Panc1 (cell line): Measurements from ENCODE around the gene BCAN. TPM values are rescaled to one million over a fixed set of nuclear protein-coding genes. Genes with fewer than 3 reads are reported as not detected.

ENCODE experiments used
- ATAC-seq: fragments of 200-7000 bp; cut with Tn5 transposase; 2 replicates; pipeline ENCODE4 v1.9.1; 2020; ENCODE audit warnings: mild to moderate bottlenecking, moderate library complexity
- BruUV-seq: library from RNA; stranded (reverse); fragments of 400-500 nt; replicated peaks from 2 replicates; lab custom pipeline; 2021; lab: Mats Ljungman, UMichigan
- CTCF ChIA-PET: fragments of 300-600 bp; sonication (Branson Sonifier 250); formaldehyde crosslinking; loops from one replicate; lab custom pipeline; 2022; ENCODE audit warnings: antibody characterized with exemption; lab: Charles Lee
- POLR2A ChIA-PET: fragments of 300-600 bp; sonication (Branson Sonifier 250); formaldehyde crosslinking; loops from one replicate; lab custom pipeline; 2022; ENCODE audit warnings: antibody characterized with exemption; lab: Charles Lee
- DNase-seq: peaks from one replicate; pipeline ENCODE4 v3.0.0-alpha.2; 2010; ENCODE audit warnings: low read depth, low spot score
- H3K27ac ChIP-seq: 2 replicates; pipeline ENCODE4 v1.5.1; 2011; ENCODE audit warnings: mild to moderate bottlenecking, low read length, inconsistent platforms
- H3K27me3 ChIP-seq: fragments of 200-500 bp; sonication (Bioruptor generic); 2 replicates; pipeline ENCODE4 v1.6.0; 2014; ENCODE audit warnings: low read length, inconsistent platforms; ENCODE audit not compliant: control insufficient read depth, insufficient read depth
- H3K36me3 ChIP-seq: fragments of 200-500 bp; sonication (Bioruptor generic); 2 replicates; pipeline ENCODE4 v1.5.1; 2014; ENCODE audit warnings: inconsistent platforms, mild to moderate bottlenecking, low read length, moderate library complexity; ENCODE audit not compliant: control insufficient read depth, insufficient read depth
- H3K4me1 ChIP-seq: 2 replicates; pipeline ENCODE4 v1.5.1; 2011; ENCODE audit warnings: inconsistent platforms, mild to moderate bottlenecking, low read length, moderate library complexity; ENCODE audit not compliant: control insufficient read depth, insufficient read depth
- H3K4me3 ChIP-seq, 2 experiments: 2 replicates each; pipeline ENCODE4 v1.5.1; 2011 to 2012; ENCODE audit warnings: low read depth in 2 of 2, low read length in 2 of 2, mild to moderate bottlenecking in 2 of 2, inconsistent platforms in 1 of 2, moderate library complexity in 1 of 2
- H3K9me3 ChIP-seq: fragments of 200-500 bp; sonication (Bioruptor generic); 2 replicates; pipeline ENCODE4 v1.5.1; 2014; ENCODE audit warnings: low read depth, mild to moderate bottlenecking, inconsistent platforms, low read length, moderate library complexity; ENCODE audit not compliant: control insufficient read depth, insufficient read depth
- POLR2AphosphoS5 ChIP-seq: IDR thresholded peaks from 2 replicates; pipeline ENCODE4 v1.6.1; 2012; ENCODE audit warnings: mild to moderate bottlenecking, low read depth, low read length, moderate library complexity
- SIN3A ChIP-seq: IDR thresholded peaks from 2 replicates; pipeline ENCODE4 v1.6.1; 2012; ENCODE audit warnings: low read depth, mild to moderate bottlenecking, low read length, moderate library complexity, borderline replicate concordance; ENCODE audit not compliant: insufficient read depth
- TCF7L2 ChIP-seq: IDR thresholded peaks from 2 replicates; pipeline ENCODE4 v1.6.1; 2011; ENCODE audit warnings: mild to moderate bottlenecking, low read depth, low read length, inconsistent platforms
- in situ Hi-C: cut with HindIII; loops from 2 replicates; pipeline ENCODE4 v1.10.0; 2016; ENCODE audit warnings: low sequenced_read_pairs, low pct_unique_long_range_greater_than_20kb
- intact Hi-C: fragments of 100-400 bp; cut with micrococcal nuclease; formaldehyde crosslinking; loops from one replicate; pipeline ENCODE4 v1.10.0; 2022; ENCODE audit not compliant: unreplicated experiment
- total RNA-seq: library from RNA; stranded (reverse); gene quantifications from one replicate; pipeline ENCODE4 v1.2.1, GENCODE V29; 2021; ENCODE audit not compliant: unreplicated experiment
- TF ChIP-seq, protein P1 (sequence below): fragments of 450-650 bp; IDR thresholded peaks from 2 replicates; pipeline ENCODE4 v1.5.1; 2017; ENCODE audit warnings: mild to moderate bottlenecking
- TF ChIP-seq, protein P2 (sequence below), 2 experiments: IDR thresholded peaks; 2 replicates each; pipeline ENCODE4 v1.6.1; 2011 to 2012; ENCODE audit warnings: low read depth in 2 of 2, control low read depth in 1 of 2, low read length in 1 of 2, mild to moderate bottlenecking in 1 of 2, moderate library complexity in 1 of 2; ENCODE audit not compliant: insufficient read depth in 1 of 2

The BCAN gene
- total RNA-seq, 1 experiment from 2014 or later: 0.57 TPM

DNA sequence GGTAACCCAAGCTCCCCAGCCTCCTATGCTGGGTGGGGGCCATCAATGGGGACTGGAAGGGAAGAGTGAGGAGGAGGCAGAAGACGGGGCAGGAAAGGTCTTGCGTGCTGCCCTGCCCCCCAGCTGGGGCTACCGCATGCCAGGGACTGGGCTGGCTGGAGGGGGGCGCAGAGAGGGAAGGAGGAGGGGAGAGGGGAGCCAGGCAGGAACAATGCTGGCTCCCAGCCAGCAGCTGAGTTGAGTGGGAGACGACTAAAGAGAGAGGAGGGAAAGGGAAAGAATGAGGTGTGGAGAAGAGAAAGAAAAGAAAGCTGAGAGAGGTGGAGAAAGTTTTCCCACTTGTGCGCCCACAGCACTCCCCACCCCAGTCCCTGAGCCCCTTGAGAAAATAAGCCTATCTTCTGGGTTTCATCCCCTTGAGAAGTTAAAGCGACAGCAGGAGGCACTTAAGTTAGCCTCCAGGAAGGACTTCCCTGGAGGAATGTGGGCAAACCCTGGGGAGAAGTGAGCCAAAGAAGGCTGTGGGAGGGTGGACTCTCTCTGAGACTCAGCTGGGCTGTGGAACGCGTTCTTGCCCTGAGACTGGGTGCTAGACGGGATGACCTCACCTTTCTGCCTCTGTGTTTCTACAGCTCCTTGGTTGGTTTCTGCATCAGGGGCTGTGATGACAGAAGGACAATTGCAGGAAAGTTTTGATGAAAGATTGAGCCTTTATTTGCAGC, 48.2 kb downstream of the BCAN start:
- ChIA-PET POLR2A (interaction anchor here (0.9 to 1.7 kb wide), 5 partner anchors 16 to 51 kb away, joined by 3 to 12 read pairs (median 5); partner anchors contain the start of genes CRABP2 and MRPL24), CTCF (interaction anchor here (0.6 to 5.7 kb wide), 27 partner anchors 8 to 238 kb away, joined by 3 to 118 read pairs (median 6); partner anchors contain the start of genes CRABP2, HDGF, ISG20L2 and METTL25B)
- Histone ChIP-seq H3K27ac (peak overlapping the region; percentile 95), H3K9me3 (no peaks in the 10 kb centered on the region), H3K27me3 (no peaks in the 10 kb centered on the region), H3K4me1 (peaks cover 56% of the 10 kb centered on the region), H3K36me3 (no peaks in the 10 kb centered on the region), H3K4me3 (peak overlapping the region; percentile 39 to 63)
- ATAC-seq (peak; percentile 0; the same call in 1 of the 2 replicates), DNase-seq (no peak)
- BruUV-seq: no TSS peak
- TF ChIP-seq POLR2AphosphoS5: 0 out of 2 replicates have a peak, but pooled peaks have one; percentile 32
- TF ChIP-seq SIN3A: no peak
- intact Hi-C loops: loop anchor here (1.0 to 10.0 kb wide), 3 partner anchors 15 to 175 kb away; partner anchors contain the start of genes CRABP2 and NTRK1
- in situ Hi-C loops: no loop called here

DNA sequence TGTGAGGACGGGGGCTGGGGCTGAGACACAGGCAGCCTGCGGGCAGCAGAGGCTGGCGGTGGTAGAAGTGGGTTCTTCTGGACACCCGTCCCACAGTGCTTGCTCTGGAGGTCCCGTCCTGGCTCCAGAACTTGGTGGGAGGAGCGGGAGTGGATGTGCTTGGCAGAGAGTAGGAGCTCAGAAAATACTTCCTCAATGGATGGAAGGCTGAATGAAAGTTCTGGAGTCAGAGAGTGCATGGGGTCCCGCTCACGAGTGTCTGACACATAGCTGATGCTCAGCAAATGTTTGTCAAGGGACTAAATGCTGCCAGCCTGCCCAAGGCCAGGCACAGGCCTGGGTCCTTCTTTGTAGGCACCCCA, 48.7 kb downstream of the BCAN start:
- Histone ChIP-seq H3K4me3 (peak overlapping the region in 1 of 2 experiments; percentile 63; a peak in 1 of 4 replicates), H3K4me1 (peaks cover 56% of the 10 kb centered on the region), H3K36me3 (no peaks in the 10 kb centered on the region), H3K9me3 (no peaks in the 10 kb centered on the region), H3K27me3 (no peaks in the 10 kb centered on the region), H3K27ac (peak overlapping the region; percentile 95)
- CTCF ChIA-PET: interaction anchor here (0.6 to 5.7 kb wide), 12 partner anchors 11 to 222 kb away, joined by 3 to 118 read pairs (median 14); partner anchors contain the start of genes CRABP2, ISG20L2, METTL25B and NTRK1
- DNase-seq (no peak), ATAC-seq (no peak)
- TF ChIP-seq POLR2AphosphoS5 (no peak), TCF7L2 (no peak), SIN3A (no peak)
- TF ChIP-seq, protein P1, sequence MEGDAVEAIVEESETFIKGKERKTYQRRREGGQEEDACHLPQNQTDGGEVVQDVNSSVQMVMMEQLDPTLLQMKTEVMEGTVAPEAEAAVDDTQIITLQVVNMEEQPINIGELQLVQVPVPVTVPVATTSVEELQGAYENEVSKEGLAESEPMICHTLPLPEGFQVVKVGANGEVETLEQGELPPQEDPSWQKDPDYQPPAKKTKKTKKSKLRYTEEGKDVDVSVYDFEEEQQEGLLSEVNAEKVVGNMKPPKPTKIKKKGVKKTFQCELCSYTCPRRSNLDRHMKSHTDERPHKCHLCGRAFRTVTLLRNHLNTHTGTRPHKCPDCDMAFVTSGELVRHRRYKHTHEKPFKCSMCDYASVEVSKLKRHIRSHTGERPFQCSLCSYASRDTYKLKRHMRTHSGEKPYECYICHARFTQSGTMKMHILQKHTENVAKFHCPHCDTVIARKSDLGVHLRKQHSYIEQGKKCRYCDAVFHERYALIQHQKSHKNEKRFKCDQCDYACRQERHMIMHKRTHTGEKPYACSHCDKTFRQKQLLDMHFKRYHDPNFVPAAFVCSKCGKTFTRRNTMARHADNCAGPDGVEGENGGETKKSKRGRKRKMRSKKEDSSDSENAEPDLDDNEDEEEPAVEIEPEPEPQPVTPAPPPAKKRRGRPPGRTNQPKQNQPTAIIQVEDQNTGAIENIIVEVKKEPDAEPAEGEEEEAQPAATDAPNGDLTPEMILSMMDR: no peak
- TF ChIP-seq, protein P2, sequence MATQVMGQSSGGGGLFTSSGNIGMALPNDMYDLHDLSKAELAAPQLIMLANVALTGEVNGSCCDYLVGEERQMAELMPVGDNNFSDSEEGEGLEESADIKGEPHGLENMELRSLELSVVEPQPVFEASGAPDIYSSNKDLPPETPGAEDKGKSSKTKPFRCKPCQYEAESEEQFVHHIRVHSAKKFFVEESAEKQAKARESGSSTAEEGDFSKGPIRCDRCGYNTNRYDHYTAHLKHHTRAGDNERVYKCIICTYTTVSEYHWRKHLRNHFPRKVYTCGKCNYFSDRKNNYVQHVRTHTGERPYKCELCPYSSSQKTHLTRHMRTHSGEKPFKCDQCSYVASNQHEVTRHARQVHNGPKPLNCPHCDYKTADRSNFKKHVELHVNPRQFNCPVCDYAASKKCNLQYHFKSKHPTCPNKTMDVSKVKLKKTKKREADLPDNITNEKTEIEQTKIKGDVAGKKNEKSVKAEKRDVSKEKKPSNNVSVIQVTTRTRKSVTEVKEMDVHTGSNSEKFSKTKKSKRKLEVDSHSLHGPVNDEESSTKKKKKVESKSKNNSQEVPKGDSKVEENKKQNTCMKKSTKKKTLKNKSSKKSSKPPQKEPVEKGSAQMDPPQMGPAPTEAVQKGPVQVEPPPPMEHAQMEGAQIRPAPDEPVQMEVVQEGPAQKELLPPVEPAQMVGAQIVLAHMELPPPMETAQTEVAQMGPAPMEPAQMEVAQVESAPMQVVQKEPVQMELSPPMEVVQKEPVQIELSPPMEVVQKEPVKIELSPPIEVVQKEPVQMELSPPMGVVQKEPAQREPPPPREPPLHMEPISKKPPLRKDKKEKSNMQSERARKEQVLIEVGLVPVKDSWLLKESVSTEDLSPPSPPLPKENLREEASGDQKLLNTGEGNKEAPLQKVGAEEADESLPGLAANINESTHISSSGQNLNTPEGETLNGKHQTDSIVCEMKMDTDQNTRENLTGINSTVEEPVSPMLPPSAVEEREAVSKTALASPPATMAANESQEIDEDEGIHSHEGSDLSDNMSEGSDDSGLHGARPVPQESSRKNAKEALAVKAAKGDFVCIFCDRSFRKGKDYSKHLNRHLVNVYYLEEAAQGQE (IDR thresholded peaks at IDR 0.05; ENCODE audit: insufficient read depth in 1 of 2, low read depth in 2 of 2, low read length in 1 of 2): no peak
- intact Hi-C loops: loop anchor here (2.0 to 10.0 kb wide), 2 partner anchors 14 to 174 kb away; partner anchors contain the start of genes CRABP2 and NTRK1
- POLR2A ChIA-PET: interaction anchor here (0.9 to 1.7 kb wide), 3 partner anchors 15 to 50 kb away, joined by 3 to 5 read pairs (median 3); partner anchors contain the start of genes CRABP2 and MRPL24
- no TSS peak for BruUV-seq
- in situ Hi-C loops: no loop called here
